KMS-11 (cell line): ENCODE data around the gene SUMO4.

Source experiments
- H2AFZ ChIP-seq: fragments of 200-600 bp; sonication (generic); 2 replicates; pipeline ENCODE4 v1.6.1; 2016; ENCODE audit warnings: antibody characterized with exemption, mixed run types, low read depth
- H3K27ac ChIP-seq: fragments of 200-600 bp; sonication (generic); 2 replicates; pipeline ENCODE4 v1.6.1; 2016; ENCODE audit warnings: mild to moderate bottlenecking, mixed run types
- H3K27me3 ChIP-seq: fragments of 200-600 bp; sonication (generic); 2 replicates; pipeline ENCODE4 v1.6.1; 2017; ENCODE audit warnings: mild to moderate bottlenecking, low read depth, mixed run types, moderate library complexity; ENCODE audit not compliant: insufficient read depth
- H3K36me3 ChIP-seq: fragments of 200-600 bp; sonication (generic); 2 replicates; pipeline ENCODE4 v1.6.1; 2017; ENCODE audit warnings: mild to moderate bottlenecking, mixed run types; ENCODE audit not compliant: insufficient read depth
- H3K4me1 ChIP-seq: fragments of 200-600 bp; sonication (generic); 2 replicates; pipeline ENCODE4 v1.6.1; 2016; ENCODE audit warnings: mild to moderate bottlenecking, low read depth, mixed run types; ENCODE audit not compliant: poor library complexity, severe bottlenecking
- H3K4me2 ChIP-seq: fragments of 200-600 bp; sonication (generic); 2 replicates; pipeline ENCODE4 v1.7.0; 2016; ENCODE audit warnings: mild to moderate bottlenecking, mixed run types
- H3K4me3 ChIP-seq: fragments of 200-600 bp; sonication (generic); IDR thresholded peaks from 2 replicates; pipeline ENCODE4 v1.6.1; 2017; ENCODE audit warnings: low read depth, low read length, mixed read lengths; ENCODE audit not compliant: insufficient read depth
- H3K79me2 ChIP-seq: fragments of 200-600 bp; sonication (generic); 2 replicates; pipeline ENCODE4 v1.6.1; 2016; ENCODE audit warnings: low read depth, mixed run types; ENCODE audit not compliant: insufficient read depth
- H3K9ac ChIP-seq: fragments of 200-600 bp; sonication (generic); 2 replicates; pipeline ENCODE4 v1.6.1; 2016; ENCODE audit warnings: mild to moderate bottlenecking, mixed run types
- H4K20me1 ChIP-seq: fragments of 200-600 bp; sonication (generic); 2 replicates; pipeline ENCODE4 v1.6.1; 2016; ENCODE audit warnings: mild to moderate bottlenecking, mixed run types; ENCODE audit not compliant: insufficient read depth
- TF ChIP-seq, protein P1 (sequence below): fragments of 200-600 bp; sonication (generic); conservative IDR thresholded peaks from 2 replicates; pipeline ENCODE4 v1.6.1; 2017; ENCODE audit warnings: low read depth, mild to moderate bottlenecking, antibody characterized with exemption, low read length, moderate library complexity, mixed read lengths

The SUMO4 gene

DNA sequence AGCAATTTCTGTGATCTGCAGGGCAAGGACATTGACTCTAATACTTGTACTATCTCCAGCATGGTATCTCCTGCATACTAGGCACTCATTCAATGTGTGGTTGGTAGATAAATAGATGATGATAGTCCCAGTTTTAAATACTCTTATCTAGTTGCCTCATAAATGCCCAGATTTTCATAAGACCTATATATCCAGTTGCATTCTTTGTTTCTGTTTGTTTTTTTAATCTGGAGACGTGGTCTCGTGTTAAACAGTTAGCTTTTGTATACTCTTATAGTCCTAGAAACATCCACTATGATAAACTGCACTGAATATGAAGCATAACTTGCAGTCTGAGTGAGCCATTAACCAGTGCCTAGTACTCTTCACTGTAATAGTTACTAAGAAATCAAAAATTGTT is 35.5 kb upstream of the SUMO4 start:
- Histone ChIP-seq H3K9ac (no peak overlapping the region), H2AFZ (no peak overlapping the region), H3K4me2 (no peak overlapping the region), H3K4me1 (peaks cover 22% of the 10 kb centered on the region), H4K20me1 (peaks cover 13% of the 10 kb centered on the region; the same call in 1 of the 2 replicates), H3K36me3 (no peaks in the 10 kb centered on the region), H3K4me3 (no peak overlapping the region), H3K27ac (no peak overlapping the region), H3K27me3 (no peaks in the 10 kb centered on the region), H3K79me2 (peaks cover 8% of the 10 kb centered on the region; the same call in 1 of the 2 replicates)
- TF ChIP-seq, protein P1, sequence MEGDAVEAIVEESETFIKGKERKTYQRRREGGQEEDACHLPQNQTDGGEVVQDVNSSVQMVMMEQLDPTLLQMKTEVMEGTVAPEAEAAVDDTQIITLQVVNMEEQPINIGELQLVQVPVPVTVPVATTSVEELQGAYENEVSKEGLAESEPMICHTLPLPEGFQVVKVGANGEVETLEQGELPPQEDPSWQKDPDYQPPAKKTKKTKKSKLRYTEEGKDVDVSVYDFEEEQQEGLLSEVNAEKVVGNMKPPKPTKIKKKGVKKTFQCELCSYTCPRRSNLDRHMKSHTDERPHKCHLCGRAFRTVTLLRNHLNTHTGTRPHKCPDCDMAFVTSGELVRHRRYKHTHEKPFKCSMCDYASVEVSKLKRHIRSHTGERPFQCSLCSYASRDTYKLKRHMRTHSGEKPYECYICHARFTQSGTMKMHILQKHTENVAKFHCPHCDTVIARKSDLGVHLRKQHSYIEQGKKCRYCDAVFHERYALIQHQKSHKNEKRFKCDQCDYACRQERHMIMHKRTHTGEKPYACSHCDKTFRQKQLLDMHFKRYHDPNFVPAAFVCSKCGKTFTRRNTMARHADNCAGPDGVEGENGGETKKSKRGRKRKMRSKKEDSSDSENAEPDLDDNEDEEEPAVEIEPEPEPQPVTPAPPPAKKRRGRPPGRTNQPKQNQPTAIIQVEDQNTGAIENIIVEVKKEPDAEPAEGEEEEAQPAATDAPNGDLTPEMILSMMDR = no peak

DNA sequence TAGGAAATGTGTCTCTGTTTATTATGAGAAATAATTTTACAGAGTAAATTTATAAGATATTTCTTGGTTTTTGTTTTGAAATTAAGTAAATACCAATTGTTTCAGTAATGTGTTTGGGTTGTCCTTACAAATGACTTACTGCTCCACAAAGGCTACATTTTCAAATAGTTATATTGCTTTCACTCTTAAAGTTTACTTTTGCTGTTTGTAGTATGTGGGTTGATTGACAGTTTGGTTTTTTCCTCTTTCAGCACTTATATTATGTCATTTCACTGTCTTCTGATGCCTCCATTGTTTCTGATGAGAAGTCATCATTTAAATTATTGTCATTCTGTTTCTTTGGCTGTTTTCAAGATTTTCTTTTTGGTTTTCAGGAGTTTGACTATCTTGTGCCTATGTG is 34.9 kb upstream of the SUMO4 start:
- Histone ChIP-seq H4K20me1 (0 out of 2 replicates have a peak, but pooled peaks cover 12% of the 10 kb centered on the region), H2AFZ (no peak overlapping the region), H3K9ac (no peak overlapping the region), H3K27me3 (no peaks in the 10 kb centered on the region), H3K27ac (no peak overlapping the region), H3K79me2 (peaks cover 8% of the 10 kb centered on the region; the same call in 1 of the 2 replicates), H3K36me3 (no peaks in the 10 kb centered on the region), H3K4me2 (no peak overlapping the region), H3K4me1 (peaks cover 28% of the 10 kb centered on the region), H3K4me3 (no peak overlapping the region)
- TF ChIP-seq, protein P1 = no peak

DNA sequence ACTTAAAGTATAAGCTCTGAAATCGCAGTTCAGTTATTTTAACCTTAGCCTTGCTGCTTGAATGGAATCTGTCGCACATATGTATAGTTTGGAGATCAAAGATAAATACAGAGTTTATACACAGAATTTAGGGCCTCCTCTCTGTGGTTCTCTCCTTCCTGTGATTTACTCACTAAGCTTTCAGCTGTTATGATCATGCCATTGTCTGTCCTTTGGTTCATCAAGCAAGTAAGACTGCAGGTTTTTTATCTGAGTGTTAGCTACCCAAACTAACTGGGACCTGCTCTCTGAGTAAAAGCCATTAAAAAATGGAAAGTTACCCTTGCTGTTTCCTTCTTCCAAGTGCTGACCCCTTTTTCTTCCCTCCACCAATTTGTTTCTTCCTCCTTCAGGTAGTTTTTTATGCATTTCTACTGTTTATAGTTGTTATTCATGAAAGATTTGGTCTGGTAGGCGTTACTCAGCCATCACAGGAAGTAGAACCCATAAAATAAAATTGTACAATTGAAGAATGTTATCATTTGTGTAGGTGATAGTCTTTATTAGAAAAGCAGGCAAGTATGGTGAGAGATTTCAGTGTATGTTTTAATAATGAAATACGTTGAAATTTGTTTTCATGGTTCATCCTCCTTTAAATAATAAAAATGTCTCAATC is 33.7 kb upstream of the SUMO4 start:
- H2AFZ ChIP-seq = no peak overlapping the region
- peaks cover 8% of the 10 kb centered on the region; the same call in 1 of the 2 replicates for H3K79me2 ChIP-seq
- H3K27ac ChIP-seq = no peak overlapping the region
- H3K9ac ChIP-seq = no peak overlapping the region
- H4K20me1 ChIP-seq = 0 out of 2 replicates have a peak, but pooled peaks cover 10% of the 10 kb centered on the region
- no peaks in the 10 kb centered on the region for H3K36me3 ChIP-seq
- TF ChIP-seq, protein P1 = no peak
- H3K4me2 ChIP-seq = no peak overlapping the region
- no peaks in the 10 kb centered on the region for H3K27me3 ChIP-seq
- H3K4me3 ChIP-seq = no peak overlapping the region
- H3K4me1 ChIP-seq = peaks cover 29% of the 10 kb centered on the region

DNA sequence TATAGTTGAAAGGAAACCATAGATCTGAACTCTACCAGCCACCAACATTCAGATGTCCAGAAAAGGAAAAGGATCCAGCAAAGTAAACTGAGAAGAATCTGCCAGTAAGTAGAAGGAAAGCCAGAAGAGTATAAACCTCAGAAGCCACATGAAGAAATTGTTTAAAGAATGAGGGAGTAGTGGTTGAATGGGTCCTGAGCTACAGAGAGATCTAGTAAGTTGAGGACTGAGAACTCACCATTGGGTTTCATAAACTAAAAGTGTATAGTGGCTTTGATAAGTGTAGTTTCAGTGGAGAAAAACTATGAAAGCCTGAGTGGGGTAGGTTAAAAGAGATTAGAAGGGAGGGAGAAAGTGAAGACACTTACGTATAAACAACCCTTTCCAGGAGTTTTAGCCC is 32.0 kb upstream of the SUMO4 start:
- peaks cover 29% of the 10 kb centered on the region for H3K4me1 ChIP-seq
- 0 out of 2 replicates have a peak, but pooled peaks cover 10% of the 10 kb centered on the region for H4K20me1 ChIP-seq
- TF ChIP-seq, protein P1 = no peak

More for the DNA sequence above, 32.0 kb upstream of the SUMO4 start:
- no peak overlapping the region for H3K4me3 ChIP-seq
- H3K27me3 ChIP-seq = no peaks in the 10 kb centered on the region
- H2AFZ ChIP-seq = no peak overlapping the region
- peaks cover 2% of the 10 kb centered on the region; the same call in 1 of the 2 replicates for H3K79me2 ChIP-seq
- no peak overlapping the region for H3K9ac ChIP-seq
- no peak overlapping the region for H3K27ac ChIP-seq
- no peak overlapping the region for H3K4me2 ChIP-seq
- no peaks in the 10 kb centered on the region for H3K36me3 ChIP-seq
